WTC11 (cell line): ENCODE data around the gene GRM7. TPM values are rescaled to one million over a fixed set of nuclear protein-coding genes. Genes with fewer than 3 reads are reported as not detected.

Experiments
- ATAC-seq: fragments of 200-7000 bp; cut with Tn5 transposase; 2 replicates; pipeline ENCODE4 v1.10.0; 2021; ENCODE audit warnings: mild to moderate bottlenecking, moderate library complexity
- CTCF ChIA-PET: fragments of 300-600 bp; sonication (Branson Sonifier 250); formaldehyde crosslinking; loops from one replicate; lab custom pipeline; 2021; ENCODE audit warnings: antibody characterized with exemption; lab: Charles Lee
- POLR2A ChIA-PET: fragments of 350-600 bp; sonication (Branson Sonifier 250); formaldehyde crosslinking; loops from one replicate; lab custom pipeline; 2021; ENCODE audit warnings: antibody characterized with exemption; lab: Charles Lee
- DNase-seq: peaks from one replicate; pipeline ENCODE4 v3.0.0; 2021; ENCODE audit warnings: low spot score
- H3K27ac Mint-ChIP-seq: 2 replicates; pipeline ENCODE4 v1.8.0; 2021; ENCODE audit warnings: mixed read lengths
- H3K27me3 Mint-ChIP-seq: 2 replicates; pipeline ENCODE4 v1.8.0; 2021; ENCODE audit warnings: low read depth, mild to moderate bottlenecking, moderate library complexity, mixed read lengths
- H3K36me3 Mint-ChIP-seq: 2 replicates; pipeline ENCODE4 v1.8.0; 2021; ENCODE audit warnings: mixed read lengths
- H3K4me1 Mint-ChIP-seq: 2 replicates; pipeline ENCODE4 v1.8.0; 2022; ENCODE audit warnings: mixed read lengths
- H3K4me3 Mint-ChIP-seq: 2 replicates; pipeline ENCODE4 v1.8.0; 2021; ENCODE audit warnings: mild to moderate bottlenecking, moderate library complexity, mixed read lengths
- H3K9me3 Mint-ChIP-seq: 2 replicates; pipeline ENCODE4 v1.8.0; 2021; ENCODE audit warnings: mixed read lengths
- AFF4 ChIP-seq: sonication (generic); formaldehyde crosslinking; IDR thresholded peaks from 2 replicates; pipeline ENCODE4 v1.8.1; 2023; ENCODE audit warnings: mild to moderate bottlenecking, missing genetic modification reagents, borderline replicate concordance
- ARID4B ChIP-seq: sonication (generic); formaldehyde crosslinking; IDR thresholded peaks from 2 replicates; pipeline ENCODE4 v1.8.0; 2023; ENCODE audit warnings: missing genetic modification reagents, mild to moderate bottlenecking, borderline replicate concordance
- ATF6 ChIP-seq: sonication (generic); formaldehyde crosslinking; IDR thresholded peaks from 2 replicates; pipeline ENCODE4 v1.8.1; 2023; ENCODE audit warnings: mild to moderate bottlenecking, missing genetic modification reagents
- CDX4 ChIP-seq: fragments of 250-450 bp; sonication (Bioruptor Pico); IDR thresholded peaks from 2 replicates; pipeline ENCODE4 v1.9.0; 2021; ENCODE audit warnings: moderate library complexity, mild to moderate bottlenecking, inconsistent platforms, borderline replicate concordance
- ELF4 ChIP-seq: sonication (generic); formaldehyde crosslinking; IDR thresholded peaks from 2 replicates; pipeline ENCODE4 v1.8.1; 2022; ENCODE audit warnings: low read depth, mild to moderate bottlenecking, moderate library complexity, missing genetic modification reagents
- GRHL2 ChIP-seq: fragments of 250-450 bp; sonication (Bioruptor Pico); IDR thresholded peaks from 2 replicates; pipeline ENCODE4 v1.8.0; 2022; ENCODE audit warnings: mild to moderate bottlenecking, moderate library complexity; ENCODE audit not compliant: insufficient replicate concordance, severe bottlenecking
- JUN ChIP-seq: sonication (generic); formaldehyde crosslinking; IDR thresholded peaks from 2 replicates; pipeline ENCODE4 v1.8.0; 2023; ENCODE audit warnings: mild to moderate bottlenecking, missing genetic modification reagents
- MAX ChIP-seq: sonication (generic); formaldehyde crosslinking; IDR thresholded peaks from 2 replicates; pipeline ENCODE4 v1.8.0; 2022; ENCODE audit warnings: mild to moderate bottlenecking, missing genetic modification reagents
- SMAD4 ChIP-seq: sonication (generic); formaldehyde crosslinking; IDR thresholded peaks from 2 replicates; pipeline ENCODE4 v1.8.0; 2022; ENCODE audit warnings: mild to moderate bottlenecking, missing genetic modification reagents
- TEAD4 ChIP-seq: sonication (generic); formaldehyde crosslinking; IDR thresholded peaks from 2 replicates; pipeline ENCODE4 v1.8.0; 2022; ENCODE audit warnings: mild to moderate bottlenecking, missing genetic modification reagents
- TP53 ChIP-seq: sonication (generic); formaldehyde crosslinking; IDR thresholded peaks from 2 replicates; pipeline ENCODE4 v1.8.1; 2023; ENCODE audit warnings: mild to moderate bottlenecking, missing genetic modification reagents
- USF2 ChIP-seq: sonication (generic); formaldehyde crosslinking; IDR thresholded peaks from 2 replicates; pipeline ENCODE4 v1.8.1; 2023; ENCODE audit warnings: mild to moderate bottlenecking, missing genetic modification reagents, moderate library complexity
- ZNF121 ChIP-seq: sonication (generic); formaldehyde crosslinking; IDR thresholded peaks from 2 replicates; pipeline ENCODE4 v1.8.0; 2023; ENCODE audit warnings: missing genetic modification reagents
- ZNF281 ChIP-seq: sonication (generic); formaldehyde crosslinking; IDR thresholded peaks from 2 replicates; pipeline ENCODE4 v1.8.0; 2023; ENCODE audit warnings: mild to moderate bottlenecking, missing genetic modification reagents
- ZNF416 ChIP-seq: fragments of 250-450 bp; sonication (Bioruptor Pico); IDR thresholded peaks from 2 replicates; pipeline ENCODE4 v1.9.0; 2021; ENCODE audit warnings: mild to moderate bottlenecking, inconsistent platforms
- ZNF423 ChIP-seq: fragments of 250-450 bp; sonication (Bioruptor Pico); IDR thresholded peaks from 2 replicates; pipeline ENCODE4 v2.1.2; 2022; ENCODE audit warnings: mild to moderate bottlenecking, moderate library complexity
- total RNA-seq: library from RNA; stranded (reverse); gene quantifications from 3 replicates; pipeline ENCODE4 v1.2.3, GENCODE V29; 2021

The GRM7 gene
- total RNA-seq, 1 experiment from 2014 or later = 0.42 TPM

GRCh38 chr3:7309641-7310102 lies 448.8 kb downstream of the GRM7 start:
- Mint-ChIP-seq H3K4me3 (no peak overlapping the region), H3K27ac (no peak overlapping the region), H3K4me1 (peaks cover 15% of the 10 kb centered on the region), H3K27me3 (no peaks in the 10 kb centered on the region), H3K36me3 (no peaks in the 10 kb centered on the region), H3K9me3 (no peaks in the 10 kb centered on the region)
- ChIA-PET CTCF (no interaction called here), POLR2A (no interaction called here)
- no peak for ATAC-seq
- DNase-seq = no peak
- TF ChIP-seq ZNF121 (CRISPR knock-in tag) = no peak
- TF ChIP-seq ZNF416 = no peak
- no peak for TF ChIP-seq ATF6 (CRISPR knock-in tag)
- TF ChIP-seq SMAD4 (CRISPR knock-in tag) = no peak
- TF ChIP-seq USF2 (CRISPR knock-in tag) = no peak
- no peak for TF ChIP-seq TP53 (CRISPR knock-in tag)
- no peak for TF ChIP-seq ARID4B
- no peak for TF ChIP-seq JUN
- TF ChIP-seq ZNF423 (CRISPR knock-in tag) = no peak
- no peak for TF ChIP-seq ZNF281 (CRISPR knock-in tag)

- CTCF ChIA-PET = no interaction called here
- ATAC-seq = no peak
- no peak for TF ChIP-seq TEAD4 (CRISPR knock-in tag)
- no peak for TF ChIP-seq ELF4 (CRISPR knock-in tag)
- TF ChIP-seq MAX = no peak
- TF ChIP-seq CDX4 (CRISPR knock-in tag) = no peak
- TF ChIP-seq AFF4 (CRISPR knock-in tag) = no peak
- TF ChIP-seq GRHL2 = no peak
Measured at GRCh38 chr3:7315037-7315436, 454.1 kb downstream of the GRM7 start.

More at GRCh38 chr3:7315037-7315436, 454.1 kb downstream of the GRM7 start:
- Mint-ChIP-seq H3K4me1 (no peaks in the 10 kb centered on the region), H3K36me3 (no peaks in the 10 kb centered on the region), H3K9me3 (no peaks in the 10 kb centered on the region), H3K4me3 (no peak overlapping the region), H3K27ac (no peak overlapping the region), H3K27me3 (no peaks in the 10 kb centered on the region)
- no peak for DNase-seq
- POLR2A ChIA-PET = no interaction called here
